NCI-H1092 (cell line): ENCODE results near the gene VPS39.

Experiments used
- DNase-seq: peaks from one replicate; lab custom pipeline; 2025; lab: John Stamatoyannopoulos, UW

VPS39 gene

DNA sequence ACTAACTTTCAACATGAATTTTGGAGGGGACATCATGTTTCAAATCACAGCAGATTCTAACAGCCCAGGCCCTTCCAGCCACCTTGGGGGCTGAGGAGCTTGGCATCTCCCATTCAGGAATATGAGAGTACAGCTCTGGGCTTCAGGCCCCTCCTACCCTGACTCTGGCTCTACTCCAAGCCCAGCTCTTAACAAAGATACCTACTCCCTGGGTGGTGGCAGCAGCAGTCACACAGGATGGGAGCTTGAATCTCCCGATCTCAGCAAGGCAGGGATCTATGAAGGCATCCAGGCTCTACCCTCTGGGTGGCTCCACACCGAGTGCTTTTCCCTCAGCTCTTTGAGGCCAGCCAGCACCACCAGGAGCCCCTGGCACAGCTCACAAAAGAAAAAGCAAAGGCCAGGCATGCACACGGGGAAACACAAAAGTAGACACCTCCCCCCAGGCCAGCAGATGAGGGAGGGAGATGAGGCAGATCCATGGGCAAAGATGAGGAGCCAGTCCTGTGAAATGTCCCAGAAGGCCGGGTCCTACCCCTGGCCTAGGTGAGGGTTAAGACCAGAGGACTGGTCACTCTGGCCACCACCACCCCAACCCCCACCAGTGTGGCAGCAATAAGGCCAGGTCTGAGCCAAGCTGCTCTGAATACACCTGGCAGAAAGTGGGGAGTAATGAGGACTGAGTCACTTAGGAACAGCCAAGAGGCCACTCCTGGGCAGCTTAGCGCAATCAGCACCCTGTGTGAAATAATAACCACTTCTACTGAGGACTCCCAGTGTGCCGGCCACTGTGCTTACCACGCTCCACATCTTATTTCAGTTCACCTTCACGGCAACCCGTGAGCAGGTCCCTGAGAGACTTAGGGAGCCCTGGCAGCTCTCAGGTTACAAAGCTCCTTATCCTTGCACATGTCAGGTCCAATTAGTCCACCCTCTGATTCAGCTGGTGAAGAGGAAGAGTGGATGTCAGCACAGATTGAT lies 76.0 kb downstream of the VPS39 start:
- DNase-seq, result peak; percentile 32

DNA sequence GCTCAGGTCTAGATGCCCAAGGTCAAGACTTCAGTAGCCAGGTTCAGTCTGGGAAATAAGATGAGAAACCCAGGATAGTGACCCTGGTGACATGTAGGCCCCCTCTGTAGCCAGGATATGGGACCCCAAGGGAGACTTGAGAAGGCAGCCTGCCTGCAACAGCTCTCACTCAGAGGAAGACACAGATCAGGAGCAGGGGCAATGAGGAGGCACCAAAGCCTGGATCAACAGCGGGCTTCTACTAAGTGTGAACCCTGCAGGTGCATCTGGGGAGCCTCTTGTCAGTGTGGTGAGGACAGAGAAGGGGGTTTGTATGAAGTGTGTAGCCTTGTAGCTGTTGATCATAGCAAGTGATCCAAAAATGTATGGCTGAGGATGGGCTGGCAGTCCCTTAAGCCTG lies 77.1 kb downstream of the VPS39 start:
- DNase-seq, result no peak

GRCh38 chr15:42130246-42130986 lies 77.7 kb downstream of the VPS39 start:
- DNase-seq, result no peak

DNA sequence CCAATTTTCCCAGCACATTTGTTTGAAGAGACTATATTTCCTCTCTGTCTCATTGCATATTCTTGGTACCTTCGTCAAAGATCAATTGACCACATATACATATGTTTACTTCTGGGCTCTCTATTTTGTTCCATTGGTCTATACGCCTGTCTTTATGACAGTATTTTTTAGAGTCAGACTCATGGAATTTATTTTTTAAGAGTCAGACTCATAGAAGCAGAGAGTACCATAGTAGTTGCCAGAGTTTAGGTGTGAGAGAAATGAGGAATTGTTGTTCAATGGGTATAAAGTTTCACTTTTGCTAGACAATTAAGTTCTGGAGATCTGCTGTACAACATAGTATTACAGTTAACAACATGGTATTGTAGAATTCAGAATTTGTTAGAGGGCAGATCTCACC lies 78.7 kb downstream of the VPS39 start:
- DNase-seq, result no peak

GRCh38 chr15:42128476-42128875 lies 79.6 kb downstream of the VPS39 start:
- DNase-seq, result no peak

- no peak for DNase-seq
Measured at GRCh38 chr15:42123546-42123945, 84.6 kb downstream of the VPS39 start.

DNA sequence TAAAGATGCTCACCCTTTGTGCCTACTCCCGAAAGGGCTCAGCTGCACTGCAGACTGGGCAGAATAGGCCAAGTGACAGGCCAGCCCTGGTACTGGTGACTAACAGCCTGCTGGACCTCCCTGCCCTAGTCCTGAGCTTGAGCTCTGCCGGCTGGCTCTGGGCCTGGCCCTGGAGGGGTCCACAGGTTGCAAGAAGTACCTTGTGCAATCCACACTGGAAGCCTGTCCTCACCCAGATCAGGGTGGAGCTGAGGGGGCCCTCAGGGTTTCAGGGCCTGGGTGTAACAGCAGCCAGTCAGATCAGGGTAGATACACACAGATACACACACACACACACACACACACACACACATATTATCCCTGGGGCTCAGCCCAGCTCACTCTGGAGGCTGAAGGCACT lies 86.4 kb downstream of the VPS39 start:
- no peak for DNase-seq

DNA sequence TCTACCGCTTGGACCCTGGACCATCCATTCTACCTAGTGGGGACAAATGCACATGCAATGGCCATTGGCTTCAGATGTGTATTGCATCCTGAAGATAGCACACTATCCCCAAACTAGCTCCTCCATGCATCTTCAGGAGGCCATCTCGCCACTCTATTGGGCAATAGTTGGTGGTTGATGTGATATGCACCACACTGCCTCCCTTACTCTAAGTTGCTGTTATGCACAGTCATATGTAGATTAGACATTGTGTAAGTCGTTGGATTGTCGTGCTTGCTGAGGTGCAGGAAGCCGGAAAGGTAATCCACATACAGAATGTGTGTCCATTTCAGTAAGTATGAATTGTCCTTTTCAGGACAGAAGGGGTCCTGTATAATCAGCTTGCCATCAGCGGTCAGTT lies 87.1 kb downstream of the VPS39 start:
- no peak for DNase-seq

GRCh38 chr15:42120285-42120684 lies 87.8 kb downstream of the VPS39 start:
- DNase-seq, result no peak

DNA sequence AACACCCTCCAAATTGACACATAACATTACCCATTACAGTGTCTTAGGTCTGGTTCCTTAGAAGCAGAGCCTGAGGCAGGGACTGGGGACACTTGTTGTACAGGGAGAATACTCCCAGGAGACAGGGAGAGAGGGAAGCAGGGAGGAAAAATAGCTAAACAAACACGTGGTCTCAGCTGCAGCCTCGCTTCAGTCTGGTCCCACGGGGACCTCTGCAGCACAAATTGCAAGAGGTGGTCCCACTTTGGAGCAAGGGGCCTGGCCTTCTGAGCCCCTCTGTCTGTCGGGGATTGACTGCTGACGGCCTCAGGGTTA lies 88.7 kb downstream of the VPS39 start:
- DNase-seq, result no peak

DNA sequence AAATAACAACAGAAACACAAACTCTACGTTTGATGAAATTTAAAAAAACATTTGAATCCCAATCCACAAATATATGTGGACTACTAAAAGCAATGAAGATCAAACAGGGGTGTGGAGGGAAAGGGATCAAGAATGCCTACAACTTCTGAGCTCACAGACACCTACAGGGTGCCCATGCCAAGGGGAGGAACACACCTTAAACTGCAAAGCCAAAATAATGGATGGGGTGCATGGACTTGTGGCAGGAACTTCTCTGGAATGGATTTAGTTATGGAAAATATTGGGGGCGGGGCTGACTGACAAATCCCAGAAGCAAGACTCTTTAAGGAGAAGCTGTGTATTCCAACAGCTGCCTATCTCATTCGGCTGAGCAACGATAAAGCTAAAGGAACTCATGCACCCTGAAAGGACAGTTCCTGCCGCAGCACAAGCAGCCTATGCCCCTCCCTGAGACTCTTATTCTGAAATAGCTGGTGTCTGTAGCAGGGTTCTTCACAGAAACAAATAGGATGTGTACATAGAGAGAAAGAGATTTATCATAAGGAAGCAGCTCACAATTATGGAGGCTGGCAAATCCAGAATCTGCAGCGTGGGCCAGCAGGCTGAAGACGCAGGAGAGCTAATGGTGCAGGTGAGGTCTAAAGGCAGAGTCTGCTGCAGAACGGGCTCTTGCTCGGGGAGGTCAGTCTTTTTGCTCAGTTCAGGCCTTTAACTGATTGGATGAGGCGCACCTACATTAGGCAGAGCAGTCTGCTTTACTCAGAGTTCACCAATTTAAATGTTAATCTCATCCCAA lies 89.3 kb downstream of the VPS39 start:
- no peak for DNase-seq

DNA sequence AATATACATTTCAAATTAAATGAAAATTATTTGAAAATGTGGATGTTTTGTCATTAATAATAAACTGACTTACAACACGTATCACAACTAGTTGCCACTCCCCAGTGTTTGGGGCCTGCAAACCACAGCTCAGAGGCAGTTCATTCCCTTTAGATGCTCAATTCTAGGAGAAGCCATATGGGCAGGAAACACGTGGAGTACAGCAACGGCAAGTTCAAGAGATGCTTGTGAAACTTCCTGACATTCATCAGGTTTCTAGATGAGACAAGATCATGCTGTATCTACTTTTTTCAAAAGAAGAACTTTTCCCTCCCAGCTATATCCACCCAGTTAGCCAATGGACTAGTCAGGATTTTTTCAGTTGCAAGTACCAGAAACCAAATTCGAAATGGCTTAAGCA lies 96.2 kb downstream of the VPS39 start:
- DNase-seq, result no peak

DNA sequence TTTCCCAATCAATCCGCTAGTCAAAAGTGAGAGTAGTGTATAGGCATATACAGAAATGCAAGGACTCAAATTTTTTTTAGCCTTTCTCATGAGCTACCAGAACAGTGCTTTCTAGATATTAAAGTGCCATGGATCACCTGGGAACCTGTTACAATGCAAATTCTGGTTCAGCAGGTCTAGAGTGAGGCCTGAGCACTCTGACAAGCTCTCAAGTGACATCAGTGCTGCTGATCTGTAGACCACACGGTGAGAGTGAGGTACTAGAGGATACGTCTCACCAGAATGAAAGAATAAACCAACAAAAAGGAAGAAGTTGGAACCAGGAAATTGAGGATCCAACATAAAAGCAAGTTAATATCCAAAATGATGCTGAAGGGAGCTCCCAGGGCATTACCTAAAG lies 97.7 kb downstream of the VPS39 start:
- DNase-seq, result no peak

DNA sequence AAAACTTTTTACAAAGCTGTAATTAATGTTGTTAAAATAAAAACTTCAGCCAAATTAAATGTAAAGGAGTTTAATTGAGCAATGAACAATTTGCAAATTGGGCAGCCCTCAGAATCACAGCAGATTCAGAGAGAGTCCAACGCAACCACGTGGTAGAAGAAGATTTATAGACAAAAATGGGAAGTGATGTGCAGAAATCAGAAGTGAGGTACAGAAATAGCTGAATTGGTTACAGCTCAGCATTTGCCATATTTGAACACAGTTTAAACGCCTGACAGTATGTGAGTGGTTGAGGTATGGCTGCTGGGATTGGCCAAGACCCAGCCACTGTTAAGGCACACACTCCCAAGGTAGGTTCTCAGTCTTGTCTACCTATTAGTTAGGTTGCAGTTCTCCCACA lies 99.3 kb downstream of the VPS39 start:
- DNase-seq, result no peak
